Measurements from ENCODE around the gene SIGLEC1.

The SIGLEC1 gene

GRCh38 chr20:3681352-3681930 is 31.0 kb downstream of the SIGLEC1 start:
- FAIRE-seq, result no peak
- DNase-seq (ENCODE audit: insufficient read length, low spot score), result no peak

GRCh38 chr20:3680701-3681351 is 31.6 kb downstream of the SIGLEC1 start:
- DNase-seq (ENCODE audit: insufficient read length, low spot score) (no peak), FAIRE-seq (no peak)

- no peak for FAIRE-seq
- DNase-seq (ENCODE audit: insufficient read length, low spot score), result no peak
Observed at GRCh38 chr20:3679749-3680700, 32.4 kb downstream of the SIGLEC1 start.

- DNase-seq (ENCODE audit: insufficient read length, low spot score) (no peak), FAIRE-seq (no peak)
Observed at GRCh38 chr20:3678856-3679720, 33.3 kb downstream of the SIGLEC1 start.

- FAIRE-seq, result no peak
- DNase-seq (ENCODE audit: insufficient read length, low spot score), result no peak
Observed at GRCh38 chr20:3678198-3678597, 34.2 kb downstream of the SIGLEC1 start.

- DNase-seq (ENCODE audit: insufficient read length, low spot score) (no peak), FAIRE-seq (no peak)
Observed at GRCh38 chr20:3677733-3678132, 34.7 kb downstream of the SIGLEC1 start.

- FAIRE-seq, result no peak
- no peak for DNase-seq (ENCODE audit: insufficient read length, low spot score)
Observed at GRCh38 chr20:3674995-3675900, 37.2 kb downstream of the SIGLEC1 start.

GRCh38 chr20:3674447-3674846 is 38.0 kb downstream of the SIGLEC1 start:
- FAIRE-seq (no peak), DNase-seq (ENCODE audit: insufficient read length, low spot score) (no peak)

- no peak for DNase-seq (ENCODE audit: insufficient read length, low spot score)
- no peak for FAIRE-seq
Observed at GRCh38 chr20:3673221-3674070, 39.0 kb downstream of the SIGLEC1 start.

- FAIRE-seq (no peak), DNase-seq (ENCODE audit: insufficient read length, low spot score) (no peak)
Observed at GRCh38 chr20:3672547-3673171, 39.7 kb downstream of the SIGLEC1 start.

- FAIRE-seq, result no peak
- DNase-seq (ENCODE audit: insufficient read length, low spot score), result no peak
Observed at GRCh38 chr20:3671986-3672546, 40.3 kb downstream of the SIGLEC1 start.

- FAIRE-seq, result no peak
- DNase-seq (ENCODE audit: insufficient read length, low spot score), result no peak
Observed at GRCh38 chr20:3670945-3671344, 41.5 kb downstream of the SIGLEC1 start.

- DNase-seq (ENCODE audit: insufficient read length, low spot score) (no peak), FAIRE-seq (no peak)
Observed at GRCh38 chr20:3670511-3670910, 41.9 kb downstream of the SIGLEC1 start.

GRCh38 chr20:3669710-3670367 is 42.6 kb downstream of the SIGLEC1 start:
- no peak for FAIRE-seq
- DNase-seq (ENCODE audit: insufficient read length, low spot score), result no peak

- no peak for DNase-seq (ENCODE audit: insufficient read length, low spot score)
- FAIRE-seq, result no peak
Observed at GRCh38 chr20:3667434-3668037, 44.9 kb downstream of the SIGLEC1 start.

- DNase-seq (ENCODE audit: insufficient read length, low spot score) (no peak), FAIRE-seq (no peak)
Observed at GRCh38 chr20:3663858-3664257, 48.5 kb downstream of the SIGLEC1 start.

Measured in GM19239 (cell line).